PC-3 (cell line): ENCODE measurements around the gene PGA3.

Experiments used
- EZH2 ChIP-seq: fragments of 300-600 bp; sonication (generic); IDR thresholded peaks from one replicate; pipeline ENCODE4 v1.6.1; 2017; ENCODE audit warnings: antibody characterized with exemption, mild to moderate bottlenecking, low read length; ENCODE audit not compliant: unreplicated experiment
- EZH2phosphoT487 ChIP-seq: fragments of 300-600 bp; sonication (generic); IDR thresholded peaks from 2 replicates; pipeline ENCODE4 v1.6.1; 2018; ENCODE audit warnings: mild to moderate bottlenecking, antibody characterized with exemption, low read length, borderline replicate concordance
- TF ChIP-seq, protein P1 (sequence below): fragments of 300-600 bp; sonication (generic); conservative IDR thresholded peaks from 2 replicates; pipeline ENCODE4 v1.5.1; 2017; ENCODE audit warnings: antibody characterized with exemption, low read depth, mild to moderate bottlenecking, low read length

DNA sequence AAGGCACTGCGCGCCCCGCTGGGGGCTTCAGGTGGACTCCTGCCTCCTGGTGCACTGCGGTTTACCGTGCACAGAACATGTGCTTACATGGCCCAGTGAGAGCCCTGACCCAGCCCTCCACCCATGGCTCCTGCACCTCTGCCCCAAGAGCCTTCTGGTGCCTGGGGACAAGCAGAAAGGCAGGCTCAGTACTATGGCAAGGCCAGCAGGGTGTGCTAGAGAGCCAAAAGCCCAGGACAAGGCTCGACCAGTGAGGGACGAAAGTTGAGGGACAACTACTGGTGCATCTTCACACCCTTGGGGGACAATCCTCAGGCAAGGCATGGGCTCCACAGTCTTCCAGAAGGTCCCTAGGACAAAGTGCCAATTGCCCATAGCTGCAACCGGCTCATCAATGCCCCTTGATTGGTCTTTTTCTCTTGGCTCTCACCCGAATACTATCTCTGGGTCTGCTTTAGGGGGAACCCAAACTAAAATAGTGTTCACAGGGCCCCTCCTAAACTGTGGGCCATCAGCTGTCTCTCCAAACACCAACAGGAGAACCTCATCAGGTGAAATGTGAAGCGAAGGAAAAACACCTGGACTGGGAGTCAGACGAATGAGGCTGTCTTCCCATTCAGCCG, 51.2 kb downstream of the PGA3 start:
- TF ChIP-seq, protein P1, sequence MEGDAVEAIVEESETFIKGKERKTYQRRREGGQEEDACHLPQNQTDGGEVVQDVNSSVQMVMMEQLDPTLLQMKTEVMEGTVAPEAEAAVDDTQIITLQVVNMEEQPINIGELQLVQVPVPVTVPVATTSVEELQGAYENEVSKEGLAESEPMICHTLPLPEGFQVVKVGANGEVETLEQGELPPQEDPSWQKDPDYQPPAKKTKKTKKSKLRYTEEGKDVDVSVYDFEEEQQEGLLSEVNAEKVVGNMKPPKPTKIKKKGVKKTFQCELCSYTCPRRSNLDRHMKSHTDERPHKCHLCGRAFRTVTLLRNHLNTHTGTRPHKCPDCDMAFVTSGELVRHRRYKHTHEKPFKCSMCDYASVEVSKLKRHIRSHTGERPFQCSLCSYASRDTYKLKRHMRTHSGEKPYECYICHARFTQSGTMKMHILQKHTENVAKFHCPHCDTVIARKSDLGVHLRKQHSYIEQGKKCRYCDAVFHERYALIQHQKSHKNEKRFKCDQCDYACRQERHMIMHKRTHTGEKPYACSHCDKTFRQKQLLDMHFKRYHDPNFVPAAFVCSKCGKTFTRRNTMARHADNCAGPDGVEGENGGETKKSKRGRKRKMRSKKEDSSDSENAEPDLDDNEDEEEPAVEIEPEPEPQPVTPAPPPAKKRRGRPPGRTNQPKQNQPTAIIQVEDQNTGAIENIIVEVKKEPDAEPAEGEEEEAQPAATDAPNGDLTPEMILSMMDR = peak; percentile 91
- no peak for TF ChIP-seq EZH2phosphoT487
- no peak for TF ChIP-seq EZH2
